ENCODE data around the gene HAUS8. TPM values are rescaled to one million over a fixed set of nuclear protein-coding genes. Genes with fewer than 3 reads are reported as not detected.

Gene HAUS8
- total RNA-seq, 1 donor from 2014 or later = 18.8 TPM

- TF ChIP-seq, protein P1, sequence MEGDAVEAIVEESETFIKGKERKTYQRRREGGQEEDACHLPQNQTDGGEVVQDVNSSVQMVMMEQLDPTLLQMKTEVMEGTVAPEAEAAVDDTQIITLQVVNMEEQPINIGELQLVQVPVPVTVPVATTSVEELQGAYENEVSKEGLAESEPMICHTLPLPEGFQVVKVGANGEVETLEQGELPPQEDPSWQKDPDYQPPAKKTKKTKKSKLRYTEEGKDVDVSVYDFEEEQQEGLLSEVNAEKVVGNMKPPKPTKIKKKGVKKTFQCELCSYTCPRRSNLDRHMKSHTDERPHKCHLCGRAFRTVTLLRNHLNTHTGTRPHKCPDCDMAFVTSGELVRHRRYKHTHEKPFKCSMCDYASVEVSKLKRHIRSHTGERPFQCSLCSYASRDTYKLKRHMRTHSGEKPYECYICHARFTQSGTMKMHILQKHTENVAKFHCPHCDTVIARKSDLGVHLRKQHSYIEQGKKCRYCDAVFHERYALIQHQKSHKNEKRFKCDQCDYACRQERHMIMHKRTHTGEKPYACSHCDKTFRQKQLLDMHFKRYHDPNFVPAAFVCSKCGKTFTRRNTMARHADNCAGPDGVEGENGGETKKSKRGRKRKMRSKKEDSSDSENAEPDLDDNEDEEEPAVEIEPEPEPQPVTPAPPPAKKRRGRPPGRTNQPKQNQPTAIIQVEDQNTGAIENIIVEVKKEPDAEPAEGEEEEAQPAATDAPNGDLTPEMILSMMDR (conservative IDR thresholded peaks at IDR 0.05) = peak; percentile 77
- peaks cover 15% of the 10 kb centered on the region for H3K36me3 Mint-ChIP-seq
- peaks cover 3% of the 10 kb centered on the region for H3K4me1 Mint-ChIP-seq (ENCODE audit: unreplicated experiment)
- no peak overlapping the region for H3K4me3 Mint-ChIP-seq
- H3K27me3 Mint-ChIP-seq = no peaks in the 10 kb centered on the region
- no peak for DNase-seq (ENCODE audit: extremely low spot score, unreplicated experiment)
- H3K27ac Mint-ChIP-seq = peak overlapping the region; percentile 56
- no peaks in the 10 kb centered on the region for H3K9me3 Mint-ChIP-seq
These were observed 22.8 kb downstream of the HAUS8 start for GRCh38 chr19:17052439-17052838.

GRCh38 chr19:17049711-17050280 lies 25.5 kb downstream of the HAUS8 start:
- Mint-ChIP-seq H3K9me3 (no peaks in the 10 kb centered on the region), H3K27me3 (no peaks in the 10 kb centered on the region), H3K36me3 (peaks cover 15% of the 10 kb centered on the region), H3K4me1 (ENCODE audit: unreplicated experiment) (peaks cover 3% of the 10 kb centered on the region), H3K27ac (no peak overlapping the region), H3K4me3 (no peak overlapping the region)
- TF ChIP-seq, protein P1 (conservative IDR thresholded peaks at IDR 0.05) = no peak
- no peak for DNase-seq (ENCODE audit: extremely low spot score, unreplicated experiment)

GRCh38 chr19:17048885-17049453 lies 26.3 kb downstream of the HAUS8 start:
- TF ChIP-seq, protein P1 (conservative IDR thresholded peaks at IDR 0.05) = no peak
- H3K27me3 Mint-ChIP-seq = no peaks in the 10 kb centered on the region
- H3K9me3 Mint-ChIP-seq = no peaks in the 10 kb centered on the region
- peaks cover 6% of the 10 kb centered on the region for H3K4me1 Mint-ChIP-seq (ENCODE audit: unreplicated experiment)
- H3K4me3 Mint-ChIP-seq = no peak overlapping the region
- H3K27ac Mint-ChIP-seq = no peak overlapping the region
- peaks cover 15% of the 10 kb centered on the region for H3K36me3 Mint-ChIP-seq
- no peak for DNase-seq (ENCODE audit: extremely low spot score, unreplicated experiment)

- Mint-ChIP-seq H3K9me3 (no peaks in the 10 kb centered on the region), H3K27me3 (no peaks in the 10 kb centered on the region), H3K27ac (no peak overlapping the region), H3K36me3 (peaks cover under 1% of the 10 kb centered on the region), H3K4me1 (ENCODE audit: unreplicated experiment) (peaks cover 15% of the 10 kb centered on the region), H3K4me3 (no peak overlapping the region)
- no peak for DNase-seq (ENCODE audit: extremely low spot score, unreplicated experiment)
- TF ChIP-seq, protein P1 (conservative IDR thresholded peaks at IDR 0.05) = no peak
These were observed 29.2 kb downstream of the HAUS8 start for GRCh38 chr19:17045907-17046502.

- Mint-ChIP-seq H3K27me3 (no peaks in the 10 kb centered on the region), H3K36me3 (no peaks in the 10 kb centered on the region)
- TF ChIP-seq, protein P1 (conservative IDR thresholded peaks at IDR 0.05) = no peak
These were observed 31.5 kb downstream of the HAUS8 start for GRCh38 chr19:17043744-17044143.

More at GRCh38 chr19:17043744-17044143, 31.5 kb downstream of the HAUS8 start:
- Mint-ChIP-seq H3K27ac (no peak overlapping the region), H3K9me3 (no peaks in the 10 kb centered on the region), H3K4me3 (no peak overlapping the region), H3K4me1 (ENCODE audit: unreplicated experiment) (peaks cover 15% of the 10 kb centered on the region)
- no peak for DNase-seq (ENCODE audit: extremely low spot score, unreplicated experiment)

Data from type B pancreatic cell (in vitro differentiated cells).